SKM-1 (cell line): ENCODE data around the gene MBP.
"Not testable (repeated sequence)": the region's sequence is repeated elsewhere in the genome, so short reads cannot be mapped to it uniquely, and the experiment has no call there.

Source experiments
- DNase-seq: peaks from one replicate; lab custom pipeline; 2025; ENCODE audit not compliant: unreplicated experiment; lab: John Stamatoyannopoulos, UW

MBP gene

GRCh38 chr18:76980663-76981395 is 151.8 kb downstream of the MBP start:
- DNase-seq: no peak

GRCh38 chr18:76979906-76980305 is 152.7 kb downstream of the MBP start:
- DNase-seq: no peak

- no peak for DNase-seq
Measured at GRCh38 chr18:76979111-76979751, 153.4 kb downstream of the MBP start.

- DNase-seq: no peak
Measured at GRCh38 chr18:76978616-76979015, 154.0 kb downstream of the MBP start.

GRCh38 chr18:76977684-76978232 is 154.8 kb downstream of the MBP start:
- DNase-seq: no peak

- no peak for DNase-seq
Measured at GRCh38 chr18:76977108-76977621, 155.4 kb downstream of the MBP start.

GRCh38 chr18:76975577-76976110 is 156.9 kb downstream of the MBP start:
- DNase-seq: no peak

- DNase-seq: no peak
Measured at GRCh38 chr18:76974386-76974785, 158.2 kb downstream of the MBP start.

GRCh38 chr18:76973520-76974266 is 158.9 kb downstream of the MBP start:
- no peak for DNase-seq

GRCh38 chr18:76972846-76973519 is 159.6 kb downstream of the MBP start:
- DNase-seq: no peak

- DNase-seq: no peak
Measured at GRCh38 chr18:76972241-76972640, 160.3 kb downstream of the MBP start.

- DNase-seq: no peak
Measured at GRCh38 chr18:76970770-76971559, 161.6 kb downstream of the MBP start.

GRCh38 chr18:76967721-76968472 is 164.7 kb downstream of the MBP start:
- no peak for DNase-seq

- not testable (repeated sequence) for DNase-seq
Measured at GRCh38 chr18:76967299-76967698, 165.3 kb downstream of the MBP start.

- not testable (repeated sequence) for DNase-seq
Measured at GRCh38 chr18:76965555-76966151, 166.9 kb downstream of the MBP start.

GRCh38 chr18:76963936-76964335 is 168.6 kb downstream of the MBP start:
- DNase-seq: no peak

GRCh38 chr18:76962851-76963250 is 169.7 kb downstream of the MBP start:
- no peak for DNase-seq

- no peak for DNase-seq
Measured at GRCh38 chr18:76960528-76961035, 172.0 kb downstream of the MBP start.

GRCh38 chr18:76959605-76960004 is 173.0 kb downstream of the MBP start:
- DNase-seq: no peak
